Endothelial cell of umbilical vein (primary cell): ENCODE data around the gene NAP1L4. TPM values are rescaled to one million over a fixed set of nuclear protein-coding genes. Genes with fewer than 3 reads are reported as not detected.

Experiments
- BruUV-seq: library from RNA; stranded (reverse); fragments of 400-500 nt; replicated peaks from 2 replicates; lab custom pipeline; 2021; lab: Mats Ljungman, UMichigan
- CTCF ChIA-PET: fragments of 300-600, 350-600 bp; sonication (Branson Sonifier 250); formaldehyde crosslinking; loops from one replicate; lab custom pipeline; 2021; ENCODE audit warnings: antibody characterized with exemption, inconsistent platforms; lab: Charles Lee
- POLR2A ChIA-PET: fragments of 300-600, 350-600 bp; sonication (Branson Sonifier 250); formaldehyde crosslinking; loops from one replicate; lab custom pipeline; 2021; ENCODE audit warnings: antibody characterized with exemption, inconsistent platforms; lab: Charles Lee
- DNase-seq: peaks from one replicate; pipeline ENCODE4 v3.0.0-alpha.2; 2011; ENCODE audit warnings: low read depth, low spot score
- FAIRE-seq: peaks from 2 replicates; lab custom pipeline; 2011; peaks lifted over from hg19 to GRCh38; lab: Jason Lieb, UNC
- H2AFZ ChIP-seq: 2 replicates; pipeline ENCODE4 v1.6.0; 2012; ENCODE audit warnings: low read depth, low read length, control low read depth, inconsistent platforms
- H3K27ac ChIP-seq: 2 replicates; pipeline ENCODE4 v1.5.1; 2011; ENCODE audit warnings: low read depth, mild to moderate bottlenecking, control low read depth, low read length, moderate library complexity; ENCODE audit not compliant: insufficient read depth
- H3K27me3 ChIP-seq, 2 experiments: 2 replicates each; pipeline versions ENCODE4 v1.6.0 to v1.6.1; 2011; ENCODE audit warnings: low read length in 2 of 2, mixed read lengths in 1 of 2; ENCODE audit not compliant: control insufficient read depth in 2 of 2, insufficient read depth in 2 of 2
- H3K36me3 ChIP-seq, 2 experiments: 2 replicates in 1 of 2; 3 replicates in 1 of 2; pipeline ENCODE4 v1.5.1; 2011; ENCODE audit warnings: low read length in 2 of 2, mild to moderate bottlenecking in 1 of 2, moderate library complexity in 1 of 2; ENCODE audit not compliant: control insufficient read depth in 2 of 2, insufficient read depth in 2 of 2; ENCODE audit errors: extremely low read depth in 1 of 2
- H3K4me1 ChIP-seq: 3 replicates; pipeline ENCODE4 v1.5.1; 2011; ENCODE audit warnings: mild to moderate bottlenecking, low read length; ENCODE audit not compliant: control insufficient read depth, insufficient read depth; ENCODE audit errors: extremely low read depth
- H3K4me2 ChIP-seq: 2 replicates; pipeline ENCODE4 v1.6.1; 2011; ENCODE audit warnings: low read length, control low read depth, mixed read lengths; ENCODE audit not compliant: insufficient read depth
- H3K4me3 ChIP-seq, 3 experiments: fragments of 200-600 bp in 1 of 3; sonication (generic), shearing (Covaris generic) in 1 of 3; replicated peaks in 1 of 3; 2 replicates each; pipeline ENCODE4 v1.5.1; 2011 to 2016; ENCODE audit warnings: control low read depth in 3 of 3, low read length in 3 of 3, mild to moderate bottlenecking in 2 of 3, inconsistent platforms in 1 of 3, low read depth in 1 of 3, moderate library complexity in 1 of 3; ENCODE audit not compliant: insufficient read depth in 1 of 3
- H3K79me2 ChIP-seq: 2 replicates; pipeline ENCODE4 v1.6.0; 2012; ENCODE audit warnings: low read length, inconsistent platforms; ENCODE audit not compliant: control insufficient read depth, insufficient read depth
- H3K9ac ChIP-seq: replicated peaks from 2 replicates; pipeline ENCODE3; 2011; ENCODE audit warnings: low read length, control low read depth; ENCODE audit not compliant: insufficient read depth; ENCODE audit errors: extremely low read depth
- H3K9me1 ChIP-seq: replicated peaks from 3 replicates; pipeline ENCODE4 v1.6.0; 2011; ENCODE audit warnings: mild to moderate bottlenecking, low read length; ENCODE audit not compliant: control insufficient read depth, insufficient read depth; ENCODE audit errors: extremely low read depth
- H3K9me3 ChIP-seq: replicated peaks from 2 replicates; pipeline ENCODE4 v1.5.1; 2012; ENCODE audit warnings: low read length, inconsistent platforms; ENCODE audit not compliant: control insufficient read depth, insufficient read depth
- H4K20me1 ChIP-seq: replicated peaks from 2 replicates; pipeline ENCODE3; 2011; ENCODE audit warnings: mild to moderate bottlenecking, low read length; ENCODE audit not compliant: control insufficient read depth, insufficient read depth; ENCODE audit errors: extremely low read depth
- EZH2 ChIP-seq: IDR thresholded peaks from 2 replicates; pipeline ENCODE4 v1.6.1; 2012; ENCODE audit warnings: borderline replicate concordance, low read depth, mild to moderate bottlenecking, moderate library complexity, low read length, inconsistent platforms; ENCODE audit not compliant: severe bottlenecking
- FOS ChIP-seq: IDR thresholded peaks from 2 replicates; pipeline ENCODE4 v1.6.1; 2011; ENCODE audit warnings: mild to moderate bottlenecking, low read length, moderate library complexity, borderline replicate concordance; ENCODE audit not compliant: insufficient read depth
- GATA2 ChIP-seq: IDR thresholded peaks from 2 replicates; pipeline ENCODE4 v1.7.0; 2011; ENCODE audit warnings: low read depth, mild to moderate bottlenecking, moderate library complexity, mixed read lengths, low read length; ENCODE audit not compliant: insufficient read length, insufficient read depth
- JUN ChIP-seq: IDR thresholded peaks from 2 replicates; pipeline ENCODE4 v1.6.1; 2011; ENCODE audit warnings: borderline replicate concordance, low read depth; ENCODE audit not compliant: insufficient read length, insufficient read depth
- MAX ChIP-seq: IDR thresholded peaks from 2 replicates; pipeline ENCODE4 v1.6.1; 2011; ENCODE audit not compliant: insufficient read depth, insufficient read length
- MYC ChIP-seq: IDR thresholded peaks from one replicate; pipeline ENCODE4 v1.6.1; 2011; ENCODE audit warnings: mild to moderate bottlenecking, low read depth, low read length
- POLR2A ChIP-seq: IDR thresholded peaks from 2 replicates; pipeline ENCODE4 v1.6.1; 2012; ENCODE audit warnings: low read depth, mild to moderate bottlenecking, control low read depth, low read length
- POLR2AphosphoS5 ChIP-seq: IDR thresholded peaks from 2 replicates; pipeline ENCODE4 v1.6.1; 2012; ENCODE audit warnings: low read depth, mild to moderate bottlenecking, control low read depth, low read length, moderate library complexity; ENCODE audit not compliant: insufficient read depth
- dilution Hi-C: fragments of 300-500 bp; cut with MboI; formaldehyde crosslinking; loops from one replicate; pipeline ENCODE4 v1.15.0; 2019; ENCODE audit warnings: low sequenced_read_pairs; ENCODE audit not compliant: extremely low pct_ligation_motif_present
- intact Hi-C: fragments of 100-400 bp; cut with micrococcal nuclease; formaldehyde crosslinking; loops from one replicate; pipeline ENCODE4 v1.10.0; 2022
- polyA plus RNA-seq, 4 experiments: library from polyadenylated mRNA; depleted of rRNA in 3 of 4; stranded (reverse) in 3 of 4; unstranded in 1 of 4; fragments of >200 nt; gene quantifications; 2 replicates each; pipeline versions ENCODE4 v1.2.1 to v1.2.3, GENCODE V29; 2011 to 2012; ENCODE audit warnings: missing spikeins in 1 of 4
- total RNA-seq: library from RNA; stranded (reverse); gene quantifications from 2 replicates; pipeline ENCODE4 v1.2.3, GENCODE V29; 2021
- TF ChIP-seq, protein P1 (sequence below), 2 donors: IDR thresholded peaks; 1 replicate in 1 of 2; 2 replicates in 1 of 2; pipeline ENCODE4 v1.5.1; 2011; ENCODE audit warnings: low read length in 2 of 2, mild to moderate bottlenecking in 2 of 2, moderate library complexity in 2 of 2, control low read depth in 1 of 2, inconsistent platforms in 1 of 2, low read depth in 1 of 2; ENCODE audit not compliant: insufficient read depth in 1 of 2; ENCODE audit errors: extremely low read depth in 1 of 2

The NAP1L4 gene
- total and polyA plus RNA-seq, 2 donors (not counting 3 experiments of a cell fraction or from before 2014, with no cell fraction given): 100.0 to 177 TPM

GRCh38 chr11:2915473-2915872 is 76.7 kb downstream of the NAP1L4 start:
- no peaks in the 10 kb centered on the region for H3K9me3 ChIP-seq
- CTCF ChIA-PET: interaction anchor here (1.0 to 1.2 kb wide), 2 partner anchors 13 to 15 kb away, joined by 4 to 6 read pairs; no protein-coding TSS in a partner anchor

More at GRCh38 chr11:2915473-2915872, 76.7 kb downstream of the NAP1L4 start:
- Histone ChIP-seq H3K4me2 (no peak overlapping the region), H3K4me1 (no peaks in the 10 kb centered on the region), H3K79me2 (no peaks in the 10 kb centered on the region), H2AFZ (no peak overlapping the region), H3K9me1 (no peaks in the 10 kb centered on the region), H4K20me1 (no peaks in the 10 kb centered on the region), H3K9ac (no peak overlapping the region), H3K4me3 (no peak overlapping the region), H3K27me3 (no peaks in the 10 kb centered on the region), H3K36me3 (no peaks in the 10 kb centered on the region), H3K27ac (no peak overlapping the region)
- dilution Hi-C loops: no loop called here
- DNase-seq (no peak), FAIRE-seq (no peak)
- POLR2A ChIA-PET: interaction anchor here (1.5 kb wide), 1 partner anchor 14 kb away, joined by 3 read pairs; the partner anchor contains the start of gene PHLDA2
- intact Hi-C loops: no loop called here
- no TSS peak for BruUV-seq
- TF ChIP-seq EZH2: no peak
- no peak for TF ChIP-seq POLR2A
- TF ChIP-seq GATA2: no peak
- no peak for TF ChIP-seq MYC
- no peak for TF ChIP-seq POLR2AphosphoS5
- no peak for TF ChIP-seq MAX
- TF ChIP-seq FOS: no peak
- TF ChIP-seq, protein P1, sequence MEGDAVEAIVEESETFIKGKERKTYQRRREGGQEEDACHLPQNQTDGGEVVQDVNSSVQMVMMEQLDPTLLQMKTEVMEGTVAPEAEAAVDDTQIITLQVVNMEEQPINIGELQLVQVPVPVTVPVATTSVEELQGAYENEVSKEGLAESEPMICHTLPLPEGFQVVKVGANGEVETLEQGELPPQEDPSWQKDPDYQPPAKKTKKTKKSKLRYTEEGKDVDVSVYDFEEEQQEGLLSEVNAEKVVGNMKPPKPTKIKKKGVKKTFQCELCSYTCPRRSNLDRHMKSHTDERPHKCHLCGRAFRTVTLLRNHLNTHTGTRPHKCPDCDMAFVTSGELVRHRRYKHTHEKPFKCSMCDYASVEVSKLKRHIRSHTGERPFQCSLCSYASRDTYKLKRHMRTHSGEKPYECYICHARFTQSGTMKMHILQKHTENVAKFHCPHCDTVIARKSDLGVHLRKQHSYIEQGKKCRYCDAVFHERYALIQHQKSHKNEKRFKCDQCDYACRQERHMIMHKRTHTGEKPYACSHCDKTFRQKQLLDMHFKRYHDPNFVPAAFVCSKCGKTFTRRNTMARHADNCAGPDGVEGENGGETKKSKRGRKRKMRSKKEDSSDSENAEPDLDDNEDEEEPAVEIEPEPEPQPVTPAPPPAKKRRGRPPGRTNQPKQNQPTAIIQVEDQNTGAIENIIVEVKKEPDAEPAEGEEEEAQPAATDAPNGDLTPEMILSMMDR (IDR thresholded peaks at IDR 0.05; ENCODE audit: extremely low read depth in 1 of 2, insufficient read depth in 1 of 2, low read depth in 1 of 2, low read length in 2 of 2): no peak
- TF ChIP-seq JUN: no peak
